ENCODE results near the gene CYYR1. TPM values are rescaled to one million over a fixed set of nuclear protein-coding genes. Genes with fewer than 3 reads are reported as not detected.

CYYR1 gene
- total RNA-seq, 1 experiment from 2014 or later = 0.12 TPM

DNA sequence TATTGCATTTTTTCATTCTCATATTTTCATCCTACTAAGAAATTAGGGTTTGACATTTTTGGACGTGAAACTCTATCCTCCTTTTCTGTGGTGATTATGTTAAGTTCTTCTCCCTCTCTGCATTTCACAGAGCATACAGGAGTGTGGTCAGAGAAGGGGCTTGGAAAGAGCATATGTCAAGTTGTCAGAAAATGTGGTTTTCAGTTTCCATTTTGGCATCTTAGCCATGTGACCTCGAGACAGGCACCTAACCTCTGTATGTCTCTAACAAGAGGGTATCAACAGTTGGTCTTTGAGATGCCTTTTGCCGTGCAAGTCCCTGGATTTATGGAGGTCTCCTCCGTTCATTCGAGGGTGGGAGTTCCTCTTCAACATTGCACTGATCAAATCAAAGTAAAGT lies 140.7 kb downstream of the CYYR1 start:
- Histone ChIP-seq H3K9ac (ENCODE audit: low read length) (no peak overlapping the region), H3K36me3 (ENCODE audit: control insufficient read depth in 1 of 2, insufficient read depth in 2 of 2, low read length in 2 of 2) (no peaks in the 10 kb centered on the region), H3K79me2 (ENCODE audit: insufficient read depth, low read length) (no peaks in the 10 kb centered on the region), H2AFZ (ENCODE audit: low read depth, low read length, poor library complexity, severe bottlenecking) (no peak overlapping the region), H3K4me1 (ENCODE audit: control insufficient read depth in 1 of 2, insufficient read depth in 2 of 2, low read length in 2 of 2) (no peaks in the 10 kb centered on the region), H3K27me3 (ENCODE audit: insufficient read depth, low read length) (no peaks in the 10 kb centered on the region; the same call in 1 of the 2 replicates), H3K27ac (ENCODE audit: low read depth, low read length) (no peak overlapping the region), H3K4me3 (replicated peaks in 1 of 2; ENCODE audit: low read depth in 1 of 2, low read length in 2 of 2) (no peak overlapping the region), H4K20me1 (ENCODE audit: insufficient read depth) (no peaks in the 10 kb centered on the region), H3K4me2 (ENCODE audit: low read length) (no peak overlapping the region), H3K9me2 (ENCODE audit: insufficient read depth) (no peaks in the 10 kb centered on the region), H3K9me3 (ENCODE audit: control insufficient read depth in 1 of 2, insufficient read depth in 1 of 2, low read depth in 1 of 2, low read length in 2 of 2) (no peaks in the 10 kb centered on the region)
- RAD21 ChIA-PET (ENCODE audit: low non-redundant PET in 1 of 2, low total read pairs in 2 of 2, uncharacterized antibody in 2 of 2, unreplicated experiment in 2 of 2) = no interaction called here
- TF ChIP-seq FOSL1 (IDR thresholded peaks at IDR 0.05; ENCODE audit: low read depth) (no peak), MAX (IDR thresholded peaks at IDR 0.05) (no peak), EGR1 (IDR thresholded peaks at IDR 0.05; ENCODE audit: low read depth) (no peak)
- intact Hi-C loops (cut with micrococcal nuclease) = no loop called here
- CTCF ChIA-PET = no interaction called here
- POLR2A ChIA-PET = no interaction called here
- no TSS peak for BruUV-seq (replicated peaks)
- DNase-seq (ENCODE audit: low read depth, low spot score) (no peak), ATAC-seq (no peak)

- H3K9me2 ChIP-seq (ENCODE audit: insufficient read depth) = no peaks in the 10 kb centered on the region
- no peak overlapping the region for H2AFZ ChIP-seq (ENCODE audit: low read depth, low read length, poor library complexity, severe bottlenecking)
- no peak overlapping the region for H3K27ac ChIP-seq (ENCODE audit: low read depth, low read length)
- DNase-seq (ENCODE audit: low read depth, low spot score) (no peak), ATAC-seq (no peak)
- H3K9me3 ChIP-seq (ENCODE audit: control insufficient read depth in 1 of 2, insufficient read depth in 1 of 2, low read depth in 1 of 2, low read length in 2 of 2) = no peaks in the 10 kb centered on the region
- TF ChIP-seq EZH2phosphoT487 (IDR thresholded peaks at IDR 0.05; ENCODE audit: borderline replicate concordance) = no peak
- no peak for TF ChIP-seq SP1 (IDR thresholded peaks at IDR 0.05; ENCODE audit: low read depth)
- no peak for TF ChIP-seq ZBTB33 (IDR thresholded peaks at IDR 0.05; ENCODE audit: extremely low read depth, insufficient replicate concordance, low read length)
- no peak for TF ChIP-seq CBX3 (IDR thresholded peaks at IDR 0.05; ENCODE audit: low read depth)
- TF ChIP-seq MAX (IDR thresholded peaks at IDR 0.05) = no peak
- no peak for TF ChIP-seq TCF7L2 (IDR thresholded peaks at IDR 0.05; ENCODE audit: borderline replicate concordance, extremely low read depth, insufficient read depth, insufficient read length)
- TF ChIP-seq EZH2 (IDR thresholded peaks at IDR 0.05) = no peak
- no peak for TF ChIP-seq FOSL1 (IDR thresholded peaks at IDR 0.05; ENCODE audit: low read depth)
- TF ChIP-seq SRF (IDR thresholded peaks at IDR 0.05; ENCODE audit: low read depth) = no peak
- no peak for TF ChIP-seq REST (IDR thresholded peaks at IDR 0.05; ENCODE audit: low read depth)
- no peak for TF ChIP-seq RAD21 (IDR thresholded peaks at IDR 0.05; ENCODE audit: low read depth)
- TF ChIP-seq YY1 (IDR thresholded peaks at IDR 0.05; ENCODE audit: extremely low read depth, insufficient replicate concordance, low read depth, low read length) = no peak
- no peak for TF ChIP-seq POLR2A (IDR thresholded peaks at IDR 0.05; ENCODE audit: borderline replicate concordance, extremely low read depth, insufficient read depth, insufficient read length)
- H3K4me2 ChIP-seq (ENCODE audit: low read length) = no peak overlapping the region
- no peak overlapping the region for H3K4me3 ChIP-seq (replicated peaks in 1 of 2; ENCODE audit: low read depth in 1 of 2, low read length in 2 of 2)
- no peaks in the 10 kb centered on the region for H3K36me3 ChIP-seq (ENCODE audit: control insufficient read depth in 1 of 2, insufficient read depth in 2 of 2, low read length in 2 of 2)
- no TSS peak for BruUV-seq (replicated peaks)
- no peaks in the 10 kb centered on the region for H4K20me1 ChIP-seq (ENCODE audit: insufficient read depth)
- H3K9ac ChIP-seq (ENCODE audit: low read length) = no peak overlapping the region
- intact Hi-C loops (cut with micrococcal nuclease) = no loop called here
- RAD21 ChIA-PET (ENCODE audit: low non-redundant PET in 1 of 2, low total read pairs in 2 of 2, uncharacterized antibody in 2 of 2, unreplicated experiment in 2 of 2) = no interaction called here
- H3K4me1 ChIP-seq (ENCODE audit: control insufficient read depth in 1 of 2, insufficient read depth in 2 of 2, low read length in 2 of 2) = no peaks in the 10 kb centered on the region
- POLR2A ChIA-PET = no interaction called here
- H3K27me3 ChIP-seq (ENCODE audit: insufficient read depth, low read length) = no peaks in the 10 kb centered on the region; the same call in 1 of the 2 replicates
- no peaks in the 10 kb centered on the region for H3K79me2 ChIP-seq (ENCODE audit: insufficient read depth, low read length)
- CTCF ChIA-PET = no interaction called here
These were observed 147.5 kb downstream of the CYYR1 start for GRCh38 chr21:26425576-26425975.
